DOHH2 (cell line): ENCODE measurements around the gene FAT2.

Experiments used
- CTCF ChIP-seq: fragments of 200-600 bp; sonication (generic); IDR thresholded peaks from one replicate; pipeline ENCODE4 v1.5.1; 2014; ENCODE audit warnings: antibody characterized with exemption, mild to moderate bottlenecking, low read depth, low read length; ENCODE audit not compliant: poor library complexity, severe bottlenecking
- EZH2phosphoT487 ChIP-seq: fragments of 200-600 bp; sonication (generic); IDR thresholded peaks from 2 replicates; pipeline ENCODE4 v1.6.1; 2017; ENCODE audit warnings: borderline replicate concordance, mild to moderate bottlenecking, antibody characterized with exemption, low read length, moderate library complexity, mixed read lengths

GRCh38 chr5:151617841-151618710, 26.9 kb upstream of the FAT2 start:
- no peak for TF ChIP-seq CTCF
- no peak for TF ChIP-seq EZH2phosphoT487
